Mesendoderm (in vitro differentiated cells): ENCODE data around the gene MACROD2.
"Not testable (repeated sequence)": the region's sequence is repeated elsewhere in the genome, so short reads cannot be mapped to it uniquely, and the experiment has no call there.

Experiments
- DNase-seq: peaks from one replicate; pipeline ENCODE4 v3.0.0; 2013
- H2AK5ac ChIP-seq: 2 replicates; pipeline ENCODE4 v1.6.1; 2013; ENCODE audit warnings: low read length, inconsistent platforms
- H2BK120ac ChIP-seq: 2 replicates; pipeline ENCODE4 v1.6.1; 2013; ENCODE audit warnings: low read depth, mild to moderate bottlenecking, low read length, moderate library complexity, mixed read lengths
- H2BK15ac ChIP-seq: replicated peaks from 2 replicates; pipeline ENCODE4 v1.6.1; 2013; ENCODE audit warnings: low read depth, mild to moderate bottlenecking, moderate library complexity
- H2BK5ac ChIP-seq: 2 replicates; pipeline ENCODE4 v1.6.1; 2013; ENCODE audit warnings: low read length, inconsistent platforms
- H3K18ac ChIP-seq: 2 replicates; pipeline ENCODE4 v1.6.1; 2013; ENCODE audit warnings: mild to moderate bottlenecking, low read length, mixed read lengths
- H3K23ac ChIP-seq: one replicate; pipeline ENCODE4 v1.6.1; 2013; ENCODE audit warnings: low read length
- H3K27ac ChIP-seq: 2 replicates; pipeline ENCODE4 v1.5.1; 2013; ENCODE audit warnings: low read depth, mild to moderate bottlenecking, inconsistent platforms, low read length, moderate library complexity
- H3K27me3 ChIP-seq: 2 replicates; pipeline ENCODE4 v1.6.1; 2013; ENCODE audit warnings: low read length, control low read depth, mild to moderate bottlenecking, inconsistent platforms; ENCODE audit not compliant: insufficient read depth, poor library complexity
- H3K36me3 ChIP-seq: 2 replicates; pipeline ENCODE4 v1.6.1; 2013; ENCODE audit warnings: low read length, inconsistent platforms; ENCODE audit not compliant: control insufficient read depth, insufficient read depth
- H3K4ac ChIP-seq: one replicate; pipeline ENCODE4 v1.6.1; 2013; ENCODE audit warnings: low read depth, mild to moderate bottlenecking, low read length, moderate library complexity
- H3K4me1 ChIP-seq: 2 replicates; pipeline ENCODE4 v1.6.1; 2013; ENCODE audit warnings: low read depth, low read length, inconsistent platforms; ENCODE audit not compliant: control insufficient read depth
- H3K4me2 ChIP-seq: 2 replicates; pipeline ENCODE4 v1.6.1; 2013; ENCODE audit warnings: low read length
- H3K4me3 ChIP-seq: 2 replicates; pipeline ENCODE4 v1.5.1; 2013; ENCODE audit warnings: mild to moderate bottlenecking, low read length
- H3K56ac ChIP-seq: one replicate; pipeline ENCODE4 v1.6.1; 2013; ENCODE audit warnings: low read length
- H3K79me1 ChIP-seq: 2 replicates; pipeline ENCODE4 v1.6.1; 2013; ENCODE audit warnings: low read length, inconsistent platforms
- H3K79me2 ChIP-seq: 2 replicates; pipeline ENCODE4 v1.6.1; 2013; ENCODE audit warnings: mild to moderate bottlenecking, low read length; ENCODE audit not compliant: control insufficient read depth, insufficient read depth
- H3K9ac ChIP-seq: 2 replicates; pipeline ENCODE4 v1.6.1; 2013; ENCODE audit warnings: low read length, inconsistent platforms
- H4K5ac ChIP-seq: one replicate; pipeline ENCODE4 v1.6.1; 2013; ENCODE audit warnings: low read length
- H4K8ac ChIP-seq: one replicate; pipeline ENCODE4 v1.6.1; 2013; ENCODE audit warnings: low read depth, mild to moderate bottlenecking, control low read depth, low read length, moderate library complexity
- WGBS: extraction: QIAGEN DNeasy Blood & Tissue Kit; methylation state at CpG from one replicate; pipeline ENCODE4 v1.1.7; 2013; ENCODE audit warnings: low lambda C conversion rate, missing lambda C conversion rate; ENCODE audit not compliant: insufficient coverage; ENCODE audit errors: extremely low coverage; 5-methylcytosine and 5-hydroxymethylcytosine counted together

Gene MACROD2

DNA sequence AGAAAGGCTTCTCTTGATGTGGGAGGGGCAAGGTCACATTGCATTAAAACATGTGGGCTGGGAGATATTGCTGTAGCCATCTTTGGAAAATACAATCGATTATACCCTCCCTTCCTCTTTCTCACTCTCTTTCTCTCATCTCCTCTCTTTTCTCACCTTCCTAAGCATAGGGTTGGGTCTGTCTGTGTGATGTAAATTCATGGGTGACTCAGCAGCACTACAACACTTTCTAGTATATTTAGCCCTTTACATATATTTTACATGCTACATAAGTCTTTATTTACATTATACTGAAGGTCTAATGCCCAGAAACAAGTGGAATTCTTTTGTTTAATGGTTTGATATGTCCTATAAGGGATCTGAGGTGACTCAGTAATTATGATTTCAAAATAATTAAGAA, 976.9 kb downstream of the MACROD2 start:
- H3K18ac ChIP-seq: no peak overlapping the region
- H3K79me1 ChIP-seq: no peaks in the 10 kb centered on the region
- no peak overlapping the region for H3K4ac ChIP-seq
- no peak overlapping the region for H3K4me2 ChIP-seq
- no peaks in the 10 kb centered on the region for H3K27me3 ChIP-seq
- H2BK120ac ChIP-seq: no peak overlapping the region
- no peak overlapping the region for H3K56ac ChIP-seq
- H3K36me3 ChIP-seq: no peaks in the 10 kb centered on the region
- H4K5ac ChIP-seq: no peak overlapping the region
- no CpG with 5 or more reads among the region's 1 CpG for WGBS
- no peak overlapping the region for H2BK15ac ChIP-seq
- DNase-seq: no peak
- H4K8ac ChIP-seq: no peak overlapping the region
- H3K23ac ChIP-seq: no peak overlapping the region
- H3K27ac ChIP-seq: no peak overlapping the region
- no peaks in the 10 kb centered on the region for H3K4me1 ChIP-seq
- no peaks in the 10 kb centered on the region for H3K79me2 ChIP-seq
- no peak overlapping the region for H3K9ac ChIP-seq
- no peak overlapping the region for H3K4me3 ChIP-seq
- no peak overlapping the region for H2AK5ac ChIP-seq
- no peak overlapping the region for H2BK5ac ChIP-seq

GRCh38 chr20:14972690-14973089, 977.4 kb downstream of the MACROD2 start:
- Histone ChIP-seq H3K4me3 (no peak overlapping the region), H2AK5ac (no peak overlapping the region), H3K27me3 (no peaks in the 10 kb centered on the region), H4K5ac (no peak overlapping the region), H3K79me1 (no peaks in the 10 kb centered on the region), H3K27ac (no peak overlapping the region), H2BK120ac (no peak overlapping the region), H3K9ac (no peak overlapping the region), H3K23ac (no peak overlapping the region), H3K56ac (no peak overlapping the region), H3K79me2 (no peaks in the 10 kb centered on the region), H3K4me1 (no peaks in the 10 kb centered on the region), H3K4me2 (no peak overlapping the region), H2BK5ac (no peak overlapping the region), H3K4ac (no peak overlapping the region), H3K18ac (no peak overlapping the region), H4K8ac (no peak overlapping the region), H3K36me3 (no peaks in the 10 kb centered on the region), H2BK15ac (no peak overlapping the region)
- WGBS: no CpG with 5 or more reads among the region's 2 CpGs
- no peak for DNase-seq

- no peak overlapping the region for H3K9ac ChIP-seq
- no peak overlapping the region for H3K4ac ChIP-seq
- H3K27ac ChIP-seq: no peak overlapping the region
- no peak for DNase-seq
- H3K79me2 ChIP-seq: no peaks in the 10 kb centered on the region
- H3K4me2 ChIP-seq: no peak overlapping the region
- WGBS: no CpG with 5 or more reads among the region's 3 CpGs
- no peak overlapping the region for H2BK5ac ChIP-seq
- no peak overlapping the region for H3K23ac ChIP-seq
- no peak overlapping the region for H2AK5ac ChIP-seq
- no peak overlapping the region for H2BK15ac ChIP-seq
- no peak overlapping the region for H3K18ac ChIP-seq
- no peak overlapping the region for H3K56ac ChIP-seq
- no peak overlapping the region for H3K4me3 ChIP-seq
- no peaks in the 10 kb centered on the region for H3K36me3 ChIP-seq
- no peak overlapping the region for H4K8ac ChIP-seq
- H2BK120ac ChIP-seq: no peak overlapping the region
- H3K27me3 ChIP-seq: no peaks in the 10 kb centered on the region
- H3K79me1 ChIP-seq: no peaks in the 10 kb centered on the region
- H3K4me1 ChIP-seq: no peaks in the 10 kb centered on the region
- no peak overlapping the region for H4K5ac ChIP-seq
Observed at GRCh38 chr20:14979453-14979986, 984.2 kb downstream of the MACROD2 start.

DNA sequence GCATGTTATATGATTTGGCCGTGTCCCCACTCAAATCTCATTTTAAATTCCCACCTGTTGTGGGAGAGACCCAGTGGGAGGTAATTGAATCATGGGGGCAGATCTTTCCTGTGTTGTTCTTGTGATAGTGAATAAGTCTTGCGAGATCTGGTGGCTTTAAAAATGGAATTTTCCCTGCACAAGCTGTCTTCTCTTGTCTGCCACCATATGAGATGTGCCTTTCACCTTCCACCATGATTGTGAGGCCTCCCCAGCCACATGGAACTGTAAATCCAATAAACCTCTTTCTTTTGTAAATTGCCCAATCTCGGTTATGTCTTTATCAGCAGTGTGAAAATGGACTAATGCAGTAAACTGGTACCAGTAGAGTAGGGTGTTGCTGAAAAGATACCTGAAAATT, 986.2 kb downstream of the MACROD2 start:
- H2BK120ac ChIP-seq, H3K4me1 ChIP-seq, H3K36me3 ChIP-seq, H4K8ac ChIP-seq, H3K56ac ChIP-seq, H3K9ac ChIP-seq, H3K4me2 ChIP-seq, H2AK5ac ChIP-seq, H3K79me1 ChIP-seq, H3K18ac ChIP-seq, H2BK5ac ChIP-seq, H3K23ac ChIP-seq, H4K5ac ChIP-seq, H2BK15ac ChIP-seq, H3K4me3 ChIP-seq, H3K27me3 ChIP-seq, H3K79me2 ChIP-seq, DNase-seq, H3K4ac ChIP-seq, H3K27ac ChIP-seq: not testable (repeated sequence)
- WGBS: no CpG with 5 or more reads among the region's 3 CpGs

DNA sequence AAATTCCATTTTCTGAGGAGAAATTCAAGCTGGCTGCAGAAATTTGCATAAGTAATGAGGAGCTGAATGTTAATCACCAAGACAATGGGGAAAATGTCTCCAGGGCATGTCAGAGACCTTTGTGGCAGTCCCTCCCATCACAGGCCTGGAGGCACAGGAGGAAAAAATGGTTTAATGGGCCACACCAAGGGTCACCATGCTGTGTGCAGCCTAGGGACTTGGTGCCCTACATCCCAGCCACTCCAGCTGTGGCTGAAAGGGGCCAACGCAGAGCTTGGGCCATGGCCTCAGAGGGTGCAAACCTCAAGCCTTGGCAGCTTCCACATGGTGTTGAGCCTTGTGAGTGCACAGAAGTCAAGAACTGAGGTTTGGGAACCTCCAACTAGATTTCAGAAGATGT, 987.0 kb downstream of the MACROD2 start:
- not testable (repeated sequence) for H2BK5ac ChIP-seq, DNase-seq, H2BK15ac ChIP-seq, H3K27ac ChIP-seq, H3K79me2 ChIP-seq, H3K9ac ChIP-seq, H2AK5ac ChIP-seq, H4K8ac ChIP-seq, H3K56ac ChIP-seq, H3K23ac ChIP-seq, H3K27me3 ChIP-seq, H4K5ac ChIP-seq, H3K36me3 ChIP-seq, H3K18ac ChIP-seq, H3K79me1 ChIP-seq, H3K4ac ChIP-seq, H3K4me3 ChIP-seq, H2BK120ac ChIP-seq, H3K4me1 ChIP-seq, H3K4me2 ChIP-seq
- WGBS: no CpG with 5 or more reads among the region's 1 CpG

- no CpG with 5 or more reads among the region's 3 CpGs for WGBS
- Histone ChIP-seq H3K27ac (no peak overlapping the region), H4K8ac (no peak overlapping the region), H3K79me1 (no peaks in the 10 kb centered on the region), H3K9ac (no peak overlapping the region), H3K56ac (no peak overlapping the region), H3K4ac (no peak overlapping the region), H2BK120ac (no peak overlapping the region), H3K23ac (no peak overlapping the region), H2BK15ac (no peak overlapping the region), H3K4me1 (no peaks in the 10 kb centered on the region), H3K4me2 (no peak overlapping the region), H3K36me3 (no peaks in the 10 kb centered on the region), H3K4me3 (no peak overlapping the region), H3K18ac (no peak overlapping the region), H3K27me3 (peaks cover 1% of the 10 kb centered on the region), H2AK5ac (no peak overlapping the region), H3K79me2 (no peaks in the 10 kb centered on the region), H4K5ac (no peak overlapping the region), H2BK5ac (no peak overlapping the region)
- no peak for DNase-seq
Observed at GRCh38 chr20:14984305-14984704, 989.0 kb downstream of the MACROD2 start.
